Measurements from ENCODE around the gene NAGA. TPM values are rescaled to one million over a fixed set of nuclear protein-coding genes. Genes with fewer than 3 reads are reported as not detected.
A peak's percentile ranks its signal among the peaks of the same experiment; 100 is the strongest.

Gene NAGA
- total and polyA plus RNA-seq, 2 of the 4 experiments (the other 2 are of a cell fraction): 34.3 to 44.8 TPM

DNA sequence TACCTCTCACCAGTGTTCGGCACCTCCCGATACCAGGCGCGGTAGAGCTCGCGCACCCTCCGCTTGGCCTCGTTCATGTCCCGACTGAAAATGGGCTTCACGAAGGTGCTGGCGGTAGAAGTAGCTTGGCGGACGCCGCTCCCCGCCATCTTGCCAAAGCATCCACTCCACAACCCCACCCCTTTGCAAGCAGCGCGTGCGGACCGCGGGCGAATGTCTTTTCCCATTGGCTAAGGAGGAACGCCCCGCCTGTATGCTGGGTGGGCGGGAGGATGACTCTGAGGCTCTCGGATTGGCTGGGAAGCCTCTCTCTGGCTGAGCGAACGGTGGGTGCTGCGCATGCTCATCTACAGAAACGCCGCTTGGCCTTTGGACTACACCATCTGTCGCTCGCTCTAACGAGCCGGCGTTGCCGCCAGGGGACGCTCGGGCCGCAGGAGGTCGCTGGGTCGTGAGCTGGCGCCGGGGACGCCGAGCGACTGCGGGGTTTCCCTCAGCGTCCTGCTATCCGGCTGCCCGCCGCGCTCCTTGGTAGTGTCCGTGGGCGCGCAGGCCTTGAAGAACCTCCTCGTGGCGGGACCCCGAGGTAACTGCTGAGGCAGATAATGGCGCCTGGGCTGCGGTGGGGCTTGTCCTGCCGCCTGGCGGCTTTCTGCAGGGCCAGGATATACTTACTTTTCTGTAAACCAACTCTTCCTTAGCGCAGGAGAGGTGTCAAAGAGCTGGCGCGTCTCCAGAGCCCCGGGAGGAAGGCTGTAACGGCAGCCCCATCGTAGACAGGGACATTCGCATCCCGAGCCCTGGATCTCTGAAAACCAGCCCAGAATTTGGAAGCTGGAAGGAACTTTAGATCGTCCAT, 20.2 kb upstream of the NAGA start, which contains the start of gene NDUFA6:
Gene NDUFA6 (minus strand): TSS at position 177 of the 859 bp plus-strand sequence. CDS start 28 bp downstream, at position 149.
- H4K8ac ChIP-seq (ENCODE audit: low read depth in 2 of 2, low read length in 2 of 2): peak within 1 kb of the TSS; percentile 61 to 89
- H3K4me3 ChIP-seq (ENCODE audit: insufficient read depth, low read depth, low read length): peak within 1 kb of the TSS; percentile 64
- H2AK5ac ChIP-seq (ENCODE audit: low read depth, low read length): peak within 1 kb of the TSS; percentile 80
- H3K36me3 ChIP-seq (ENCODE audit: control insufficient read depth, insufficient read depth, low read length): peaks cover 9% of the 10 kb centered on the region
- peak; percentile 99 for DNase-seq
- H3K23ac ChIP-seq (ENCODE audit: low read depth, low read length): peak within 1 kb of the TSS; percentile 88
- H3K27me3 ChIP-seq (ENCODE audit: control insufficient read depth, insufficient read depth, low read length): no peaks in the 10 kb centered on the region
- dilution Hi-C loops (cut with HindIII; ENCODE audit: low sequenced_read_pairs, unreplicated experiment): no loop called here
- no TSS peak for BruUV-seq (replicated peaks)
- H3K4me2 ChIP-seq (ENCODE audit: low read depth, low read length): peak within 1 kb of the TSS; percentile 84
- POLR2A ChIA-PET (ENCODE audit: unreplicated experiment): interaction anchor here (0.6 to 1.3 kb wide), 3 partner anchors 44 to 353 kb away, joined by 3 to 7 read pairs (median 6); no protein-coding TSS in a partner anchor
- H3K56ac ChIP-seq (ENCODE audit: extremely low read depth, insufficient read depth, low read length): peak within 1 kb of the TSS; percentile 82
- peak within 1 kb of the TSS; percentile 20; the same call in 1 of the 2 replicates for H3K18ac ChIP-seq (ENCODE audit: low read depth, low read length)
- peaks cover 3% of the 10 kb centered on the region; the same call in 1 of the 2 replicates for H3K9me1 ChIP-seq (ENCODE audit: insufficient read depth, low read length)
- no peaks in the 10 kb centered on the region for H3K9me3 ChIP-seq (ENCODE audit: control insufficient read depth, insufficient read depth, low read length)
- peak within 1 kb of the TSS; percentile 73 for H2BK5ac ChIP-seq (ENCODE audit: low read depth, low read length, poor library complexity, severe bottlenecking)
- peak within 1 kb of the TSS; percentile 82 for H3K27ac ChIP-seq (ENCODE audit: insufficient read depth, low read length)
- 0% methylated on average over 35 of the region's 71 CpGs; no CpG with 5 or more reads in 1 of the 2 experiments for WGBS, 2 experiments (ENCODE audit: extremely low coverage in 2 of 2, insufficient read length in 1 of 2)
- peaks cover 14% of the 10 kb centered on the region; the same call in 1 of the 2 replicates for H4K20me1 ChIP-seq (ENCODE audit: insufficient read depth, low read length)
- peak within 1 kb of the TSS; percentile 88 for H3K14ac ChIP-seq (replicated peaks; ENCODE audit: low read depth, low read length)
- H3K4ac ChIP-seq (ENCODE audit: low read depth, low read length): peak within 1 kb of the TSS; percentile 89
- no peak within 1 kb of the TSS for H2BK20ac ChIP-seq (ENCODE audit: low read depth, low read length)
- H2AFZ ChIP-seq (replicated peaks; ENCODE audit: low read length, poor library complexity): peak within 1 kb of the TSS; percentile 100
- H3K79me1 ChIP-seq (ENCODE audit: low read depth in 1 of 2, low read length in 2 of 2): peaks cover 17 to 38% of the 10 kb centered on the region in 2 experiments
- H2AK9ac ChIP-seq (replicated peaks; ENCODE audit: low read depth, low read length, poor library complexity): peak within 1 kb of the TSS; percentile 97
- H2BK120ac ChIP-seq (ENCODE audit: low read depth, low read length): peak within 1 kb of the TSS; percentile 70; the same call in 1 of the 2 replicates
- H4K5ac ChIP-seq (ENCODE audit: low read depth, low read length): peak within 1 kb of the TSS; percentile 34
- intact Hi-C loops (cut with micrococcal nuclease): loop anchor here (1.0 to 10.0 kb wide), 6 partner anchors 125 to 384 kb away; no protein-coding TSS in a partner anchor
- CTCF ChIA-PET: interaction anchor here (0.6 to 1.7 kb wide), 11 partner anchors 16 to 354 kb away, joined by 3 to 7 read pairs (median 4); partner anchors contain the start of genes NAGA and NFAM1
- H4K91ac ChIP-seq (ENCODE audit: insufficient read depth, low read depth, low read length): peak within 1 kb of the TSS; percentile 73
- in situ Hi-C loops (cut with MboI; ENCODE audit: low sequenced_read_pairs): no loop called here
- H2BK15ac ChIP-seq (ENCODE audit: low read depth, low read length): no peak within 1 kb of the TSS; the same call in 2 of the 3 replicates
- peak; percentile 98 for ATAC-seq (ENCODE audit: low read depth)
- H3K9ac ChIP-seq (ENCODE audit: low read depth, low read length): peak within 1 kb of the TSS; percentile 85
- H3K4me1 ChIP-seq (ENCODE audit: control insufficient read depth, insufficient read depth, low read length): peaks cover 2% of the 10 kb centered on the region; the same call in 1 of the 2 replicates
- no peak for TF ChIP-seq NFE2L2 (IDR thresholded peaks at IDR 0.05; ENCODE audit: low read depth, low read length)
- TF ChIP-seq RAD21 (IDR thresholded peaks at IDR 0.05; ENCODE audit: low read length): peak; percentile 82
- TF ChIP-seq CEBPB (IDR thresholded peaks at IDR 0.05; ENCODE audit: low read depth, low read length): no peak
- TF ChIP-seq FOS (IDR thresholded peaks at IDR 0.05; ENCODE audit: low read depth, low read length): 0 out of 2 replicates have a peak, but pooled peaks have one; percentile 2
- TF ChIP-seq, protein P1, sequence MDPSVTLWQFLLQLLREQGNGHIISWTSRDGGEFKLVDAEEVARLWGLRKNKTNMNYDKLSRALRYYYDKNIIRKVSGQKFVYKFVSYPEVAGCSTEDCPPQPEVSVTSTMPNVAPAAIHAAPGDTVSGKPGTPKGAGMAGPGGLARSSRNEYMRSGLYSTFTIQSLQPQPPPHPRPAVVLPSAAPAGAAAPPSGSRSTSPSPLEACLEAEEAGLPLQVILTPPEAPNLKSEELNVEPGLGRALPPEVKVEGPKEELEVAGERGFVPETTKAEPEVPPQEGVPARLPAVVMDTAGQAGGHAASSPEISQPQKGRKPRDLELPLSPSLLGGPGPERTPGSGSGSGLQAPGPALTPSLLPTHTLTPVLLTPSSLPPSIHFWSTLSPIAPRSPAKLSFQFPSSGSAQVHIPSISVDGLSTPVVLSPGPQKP (IDR thresholded peaks at IDR 0.05; ENCODE audit: borderline replicate concordance, low read depth, low read length): no peak
- peak; percentile 82 for TF ChIP-seq MAZ (IDR thresholded peaks at IDR 0.05; ENCODE audit: borderline replicate concordance, low read depth, low read length)
- no peak; the same call in 1 of the 2 replicates for TF ChIP-seq CHD1 (IDR thresholded peaks at IDR 0.05; ENCODE audit: low read depth, low read length)
- TF ChIP-seq MXI1 (IDR thresholded peaks at IDR 0.05; ENCODE audit: borderline replicate concordance, low read depth, low read length): peak; percentile 30; the same call in 1 of the 2 replicates
- TF ChIP-seq POLR2A (IDR thresholded peaks at IDR 0.05; ENCODE audit: low read depth, low read length): peak; percentile 96
- peak; percentile 81 for TF ChIP-seq BHLHE40 (IDR thresholded peaks at IDR 0.05; ENCODE audit: low read depth, low read length)
- TF ChIP-seq, protein P2, sequence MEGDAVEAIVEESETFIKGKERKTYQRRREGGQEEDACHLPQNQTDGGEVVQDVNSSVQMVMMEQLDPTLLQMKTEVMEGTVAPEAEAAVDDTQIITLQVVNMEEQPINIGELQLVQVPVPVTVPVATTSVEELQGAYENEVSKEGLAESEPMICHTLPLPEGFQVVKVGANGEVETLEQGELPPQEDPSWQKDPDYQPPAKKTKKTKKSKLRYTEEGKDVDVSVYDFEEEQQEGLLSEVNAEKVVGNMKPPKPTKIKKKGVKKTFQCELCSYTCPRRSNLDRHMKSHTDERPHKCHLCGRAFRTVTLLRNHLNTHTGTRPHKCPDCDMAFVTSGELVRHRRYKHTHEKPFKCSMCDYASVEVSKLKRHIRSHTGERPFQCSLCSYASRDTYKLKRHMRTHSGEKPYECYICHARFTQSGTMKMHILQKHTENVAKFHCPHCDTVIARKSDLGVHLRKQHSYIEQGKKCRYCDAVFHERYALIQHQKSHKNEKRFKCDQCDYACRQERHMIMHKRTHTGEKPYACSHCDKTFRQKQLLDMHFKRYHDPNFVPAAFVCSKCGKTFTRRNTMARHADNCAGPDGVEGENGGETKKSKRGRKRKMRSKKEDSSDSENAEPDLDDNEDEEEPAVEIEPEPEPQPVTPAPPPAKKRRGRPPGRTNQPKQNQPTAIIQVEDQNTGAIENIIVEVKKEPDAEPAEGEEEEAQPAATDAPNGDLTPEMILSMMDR (conservative IDR thresholded peaks at IDR 0.05; ENCODE audit: low read depth, low read length): peak; percentile 94
- TF ChIP-seq, protein P3, sequence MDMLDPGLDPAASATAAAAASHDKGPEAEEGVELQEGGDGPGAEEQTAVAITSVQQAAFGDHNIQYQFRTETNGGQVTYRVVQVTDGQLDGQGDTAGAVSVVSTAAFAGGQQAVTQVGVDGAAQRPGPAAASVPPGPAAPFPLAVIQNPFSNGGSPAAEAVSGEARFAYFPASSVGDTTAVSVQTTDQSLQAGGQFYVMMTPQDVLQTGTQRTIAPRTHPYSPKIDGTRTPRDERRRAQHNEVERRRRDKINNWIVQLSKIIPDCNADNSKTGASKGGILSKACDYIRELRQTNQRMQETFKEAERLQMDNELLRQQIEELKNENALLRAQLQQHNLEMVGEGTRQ (IDR thresholded peaks at IDR 0.05; ENCODE audit: low read depth, low read length): peak; percentile 42; the same call in 1 of the 2 replicates
